ENCODE measurements around the gene GNL1. TPM values are rescaled to one million over a fixed set of nuclear protein-coding genes. Genes with fewer than 3 reads are reported as not detected.

The GNL1 gene
- total and polyA plus RNA-seq, 2 donors (not counting 3 experiments of a cell fraction or from before 2014, with no cell fraction given), result 58.4 to 87.3 TPM

DNA sequence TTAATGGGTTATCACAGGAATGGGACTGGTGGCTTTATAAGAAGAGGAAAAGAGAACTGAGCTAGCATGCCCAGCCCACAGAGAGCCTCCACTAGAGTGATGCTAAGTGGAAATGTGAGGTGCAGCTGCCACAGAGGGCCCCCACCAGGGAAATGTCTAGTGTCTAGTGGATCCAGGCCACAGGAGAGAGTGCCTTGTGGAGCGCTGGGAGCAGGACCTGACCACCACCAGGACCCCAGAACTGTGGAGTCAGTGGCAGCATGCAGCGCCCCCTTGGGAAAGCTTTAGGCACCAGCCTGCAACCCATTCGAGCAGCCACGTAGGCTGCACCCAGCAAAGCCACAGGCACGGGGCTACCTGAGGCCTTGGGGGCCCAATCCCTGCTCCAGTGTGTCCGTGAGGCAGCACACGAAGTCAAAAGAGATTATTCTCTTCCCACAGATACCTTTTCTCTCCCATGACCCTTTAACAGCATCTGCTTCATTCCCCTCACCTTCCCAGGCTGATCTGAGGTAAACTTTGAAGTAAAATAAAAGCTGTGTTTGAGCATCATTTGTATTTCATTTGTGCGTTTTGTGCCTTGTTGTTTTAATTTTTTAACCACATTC, 62.5 kb downstream of the GNL1 start:
- no peaks in the 10 kb centered on the region for H3K27me3 ChIP-seq (ENCODE audit: control insufficient read depth in 2 of 2, insufficient read depth in 2 of 2, low read length in 2 of 2)
- POLR2A ChIA-PET, result interaction anchor here (0.6 kb wide), 1 partner anchor 34 kb away, joined by 3 read pairs; no protein-coding TSS in a partner anchor
- no peak overlapping the region for H3K27ac ChIP-seq (ENCODE audit: insufficient read depth, low read depth, low read length)
- TF ChIP-seq, protein P1, sequence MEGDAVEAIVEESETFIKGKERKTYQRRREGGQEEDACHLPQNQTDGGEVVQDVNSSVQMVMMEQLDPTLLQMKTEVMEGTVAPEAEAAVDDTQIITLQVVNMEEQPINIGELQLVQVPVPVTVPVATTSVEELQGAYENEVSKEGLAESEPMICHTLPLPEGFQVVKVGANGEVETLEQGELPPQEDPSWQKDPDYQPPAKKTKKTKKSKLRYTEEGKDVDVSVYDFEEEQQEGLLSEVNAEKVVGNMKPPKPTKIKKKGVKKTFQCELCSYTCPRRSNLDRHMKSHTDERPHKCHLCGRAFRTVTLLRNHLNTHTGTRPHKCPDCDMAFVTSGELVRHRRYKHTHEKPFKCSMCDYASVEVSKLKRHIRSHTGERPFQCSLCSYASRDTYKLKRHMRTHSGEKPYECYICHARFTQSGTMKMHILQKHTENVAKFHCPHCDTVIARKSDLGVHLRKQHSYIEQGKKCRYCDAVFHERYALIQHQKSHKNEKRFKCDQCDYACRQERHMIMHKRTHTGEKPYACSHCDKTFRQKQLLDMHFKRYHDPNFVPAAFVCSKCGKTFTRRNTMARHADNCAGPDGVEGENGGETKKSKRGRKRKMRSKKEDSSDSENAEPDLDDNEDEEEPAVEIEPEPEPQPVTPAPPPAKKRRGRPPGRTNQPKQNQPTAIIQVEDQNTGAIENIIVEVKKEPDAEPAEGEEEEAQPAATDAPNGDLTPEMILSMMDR (IDR thresholded peaks at IDR 0.05; ENCODE audit: extremely low read depth in 1 of 2, insufficient read depth in 1 of 2, low read depth in 1 of 2, low read length in 2 of 2), result peak; percentile 15 to 23
- TF ChIP-seq POLR2AphosphoS5 (IDR thresholded peaks at IDR 0.05; ENCODE audit: insufficient read depth, low read depth, low read length), result peak; percentile 31
- TF ChIP-seq, protein P2, sequence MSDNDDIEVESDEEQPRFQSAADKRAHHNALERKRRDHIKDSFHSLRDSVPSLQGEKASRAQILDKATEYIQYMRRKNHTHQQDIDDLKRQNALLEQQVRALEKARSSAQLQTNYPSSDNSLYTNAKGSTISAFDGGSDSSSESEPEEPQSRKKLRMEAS (IDR thresholded peaks at IDR 0.05; ENCODE audit: insufficient read depth, insufficient read length), result no peak
- CTCF ChIA-PET, result interaction anchor here (1.2 to 8.3 kb wide), 5 partner anchors 10 to 49 kb away, joined by 4 to 134 read pairs (median 5); no protein-coding TSS in a partner anchor
- dilution Hi-C loops (cut with MboI; ENCODE audit: extremely low pct_ligation_motif_present, low sequenced_read_pairs), result no loop called here
- no peaks in the 10 kb centered on the region for H3K9me3 ChIP-seq (replicated peaks; ENCODE audit: control insufficient read depth, insufficient read depth, low read length)
- H3K9ac ChIP-seq (replicated peaks; ENCODE audit: extremely low read depth, insufficient read depth, low read length), result no peak overlapping the region
- DNase-seq (ENCODE audit: low read depth, low spot score) (peak; percentile 15), FAIRE-seq (no peak)
- peaks cover 4% of the 10 kb centered on the region for H4K20me1 ChIP-seq (replicated peaks; ENCODE audit: control insufficient read depth, extremely low read depth, insufficient read depth, low read length)
- no peaks in the 10 kb centered on the region for H3K9me1 ChIP-seq (replicated peaks; ENCODE audit: control insufficient read depth, extremely low read depth, insufficient read depth, low read length)
- no peak overlapping the region for H3K4me3 ChIP-seq (replicated peaks in 1 of 3; ENCODE audit: insufficient read depth in 1 of 3, low read depth in 1 of 3, low read length in 3 of 3)
- H2AFZ ChIP-seq (ENCODE audit: low read depth, low read length), result no peak overlapping the region
- H3K36me3 ChIP-seq (ENCODE audit: control insufficient read depth in 2 of 2, extremely low read depth in 1 of 2, insufficient read depth in 2 of 2, low read length in 2 of 2), result peaks cover 23 to 30% of the 10 kb centered on the region in 2 experiments
- peaks cover 32% of the 10 kb centered on the region for H3K79me2 ChIP-seq (ENCODE audit: control insufficient read depth, insufficient read depth, low read length)
- no TSS peak for BruUV-seq (replicated peaks)
- H3K4me1 ChIP-seq (ENCODE audit: control insufficient read depth, extremely low read depth, insufficient read depth, low read length), result peaks cover 43% of the 10 kb centered on the region
- no peak overlapping the region for H3K4me2 ChIP-seq (ENCODE audit: insufficient read depth, low read length)
- intact Hi-C loops (cut with micrococcal nuclease), result no loop called here
